HCT116 (cell line): ENCODE measurements around the gene MEIOC. TPM values are rescaled to one million over a fixed set of nuclear protein-coding genes. Genes with fewer than 3 reads are reported as not detected.

Experiments
- ATAC-seq: fragments of 200-7000 bp; cut with Tn5 transposase; 2 replicates; pipeline ENCODE4 v1.9.1; 2020; ENCODE audit warnings: mild to moderate bottlenecking, moderate library complexity
- BruUV-seq: library from RNA; stranded (reverse); fragments of 400-500 nt; replicated peaks from 2 replicates; lab custom pipeline; 2021; lab: Mats Ljungman, UMichigan
- CTCF ChIA-PET: fragments of 300-600 bp; sonication (Branson Sonifier 250); formaldehyde crosslinking; loops from one replicate; lab custom pipeline; 2021; ENCODE audit warnings: antibody characterized with exemption; lab: Charles Lee
- POLR2A ChIA-PET: fragments of 300-600, 350-600 bp; sonication (Branson Sonifier 250); formaldehyde crosslinking; loops from one replicate; lab custom pipeline; 2021; ENCODE audit warnings: antibody characterized with exemption; lab: Charles Lee
- RAD21 ChIA-PET, 2 experiments: fragments of 300-600 bp; sonication (Branson Sonifier 250); formaldehyde crosslinking; loops; one replicate each; lab custom pipeline; 2023; ENCODE audit warnings: low total read pairs in 2 of 2; ENCODE audit not compliant: uncharacterized antibody in 2 of 2, unreplicated experiment in 2 of 2, low non-redundant PET in 1 of 2; lab: Charles Lee
- DNase-seq: peaks from one replicate; pipeline ENCODE4 v3.0.0-alpha.2; 2010; ENCODE audit warnings: low read depth, low spot score
- H2AFZ ChIP-seq: fragments of 200-600 bp; shearing (Covaris generic), sonication (generic); 2 replicates; pipeline ENCODE4 v1.6.1; 2017; ENCODE audit warnings: low read depth, mixed run types, mixed read lengths, antibody characterized with exemption, low read length; ENCODE audit not compliant: poor library complexity, severe bottlenecking
- H3K27ac ChIP-seq: 2 replicates; pipeline ENCODE4 v1.5.1; 2012; ENCODE audit warnings: low read depth, low read length
- H3K27me3 ChIP-seq: fragments of 200-600 bp; sonication (generic); 2 replicates; pipeline ENCODE4 v1.6.1; 2016; ENCODE audit warnings: mixed run types, low read length, mixed read lengths; ENCODE audit not compliant: insufficient read depth
- H3K36me3 ChIP-seq, 2 experiments: fragments of 200-500 bp in 1 of 2; fragments of 200-600 bp in 1 of 2; sonication (Bioruptor generic) in 1 of 2; sonication (generic) in 1 of 2; 2 replicates each; pipeline versions ENCODE4 v1.5.1 to v1.6.1; 2014 to 2016; ENCODE audit warnings: low read length in 2 of 2, inconsistent platforms in 1 of 2, mixed read lengths in 1 of 2, mixed run types in 1 of 2; ENCODE audit not compliant: insufficient read depth in 2 of 2, control insufficient read depth in 1 of 2
- H3K4me1 ChIP-seq, 2 experiments: fragments of 200-600 bp in 1 of 2; sonication (generic) in 1 of 2; 2 replicates each; pipeline versions ENCODE4 v1.5.1 to v1.6.1; 2012 to 2017; ENCODE audit warnings: low read length in 2 of 2, inconsistent platforms in 1 of 2, mild to moderate bottlenecking in 1 of 2, mixed read lengths in 1 of 2, mixed run types in 1 of 2, moderate library complexity in 1 of 2; ENCODE audit not compliant: insufficient read depth in 2 of 2, control insufficient read depth in 1 of 2
- H3K4me2 ChIP-seq: fragments of 200-600 bp; sonication (generic); 2 replicates; pipeline ENCODE4 v1.6.1; 2017; ENCODE audit warnings: mixed run types, low read length, mixed read lengths
- H3K4me3 ChIP-seq, 2 experiments: fragments of 200-600 bp in 1 of 2; sonication (generic) in 1 of 2; replicated peaks in 1 of 2; 2 replicates each; pipeline ENCODE4 v1.5.1; 2011 to 2016; ENCODE audit warnings: low read length in 2 of 2, control low read depth in 1 of 2, low read depth in 1 of 2, mild to moderate bottlenecking in 1 of 2, mixed read lengths in 1 of 2, mixed run types in 1 of 2
- H3K79me2 ChIP-seq: fragments of 200-600 bp; sonication (generic); 2 replicates; pipeline ENCODE4 v1.6.1; 2017; ENCODE audit warnings: mild to moderate bottlenecking, mixed run types, low read length, moderate library complexity, mixed read lengths; ENCODE audit not compliant: insufficient read depth
- H3K9ac ChIP-seq: fragments of 200-600 bp; sonication (generic); 2 replicates; pipeline ENCODE4 v1.6.1; 2016; ENCODE audit warnings: low read length, mixed read lengths
- H3K9me2 ChIP-seq: fragments of 200-600 bp; sonication (generic), shearing (Covaris generic); 2 replicates; pipeline ENCODE4 v1.6.1; 2017; ENCODE audit warnings: mixed run types, mild to moderate bottlenecking, moderate library complexity; ENCODE audit not compliant: insufficient read depth
- H3K9me3 ChIP-seq, 2 experiments: fragments of 200-500 bp in 1 of 2; fragments of 200-600 bp in 1 of 2; sonication (Bioruptor generic) in 1 of 2; sonication (generic) in 1 of 2; 2 replicates each; pipeline ENCODE4 v1.6.1; 2014 to 2017; ENCODE audit warnings: low read length in 2 of 2, mixed read lengths in 2 of 2, inconsistent platforms in 1 of 2, low read depth in 1 of 2, mild to moderate bottlenecking in 1 of 2, mixed run types in 1 of 2, moderate library complexity in 1 of 2; ENCODE audit not compliant: control insufficient read depth in 1 of 2, insufficient read depth in 1 of 2
- H4K20me1 ChIP-seq: fragments of 200-600 bp; sonication (generic), shearing (Covaris generic); 2 replicates; pipeline ENCODE4 v1.6.1; 2017; ENCODE audit warnings: mixed run types, mild to moderate bottlenecking, moderate library complexity; ENCODE audit not compliant: insufficient read depth
- ATF3 ChIP-seq: IDR thresholded peaks from 2 replicates; pipeline ENCODE4 v1.6.1; 2012
- CBX3 ChIP-seq: IDR thresholded peaks from 2 replicates; pipeline ENCODE4 v1.6.1; 2012; ENCODE audit warnings: low read depth
- CEBPB ChIP-seq: IDR thresholded peaks from 2 replicates; pipeline ENCODE4 v1.6.1; 2012; ENCODE audit warnings: low read depth
- EGR1 ChIP-seq: IDR thresholded peaks from 2 replicates; pipeline ENCODE4 v1.6.1; 2012; ENCODE audit warnings: low read depth
- ELF1 ChIP-seq: IDR thresholded peaks from 2 replicates; pipeline ENCODE4 v1.6.1; 2012; ENCODE audit warnings: low read depth, borderline replicate concordance
- FOSL1 ChIP-seq: IDR thresholded peaks from 2 replicates; pipeline ENCODE4 v1.6.1; 2012; ENCODE audit warnings: low read depth
- JUND ChIP-seq: IDR thresholded peaks from 2 replicates; pipeline ENCODE4 v1.6.1; 2012
- RAD21 ChIP-seq: IDR thresholded peaks from 2 replicates; pipeline ENCODE4 v1.6.1; 2012; ENCODE audit warnings: low read depth, mild to moderate bottlenecking
- SP1 ChIP-seq: IDR thresholded peaks from 2 replicates; pipeline ENCODE4 v1.6.1; 2012; ENCODE audit warnings: low read depth
- SRF ChIP-seq: IDR thresholded peaks from 2 replicates; pipeline ENCODE4 v1.6.1; 2012; ENCODE audit warnings: low read depth
- TCF7L2 ChIP-seq: IDR thresholded peaks from 2 replicates; pipeline ENCODE4 v1.7.0; 2011; ENCODE audit warnings: borderline replicate concordance, inconsistent platforms; ENCODE audit not compliant: insufficient read depth, insufficient read length; ENCODE audit errors: extremely low read depth
- YY1 ChIP-seq: IDR thresholded peaks from 2 replicates; pipeline ENCODE4 v1.6.1; 2011; ENCODE audit warnings: low read length, low read depth, moderate library complexity, mild to moderate bottlenecking; ENCODE audit not compliant: insufficient replicate concordance; ENCODE audit errors: extremely low read depth
- ZFX ChIP-seq: fragments of 450-650 bp; IDR thresholded peaks from 2 replicates; pipeline ENCODE4 v1.6.1; 2017
- ZNF274 ChIP-seq: fragments of 200-500 bp; sonication (Bioruptor generic); IDR thresholded peaks from 2 replicates; pipeline ENCODE4 v1.6.1; 2014; ENCODE audit warnings: mild to moderate bottlenecking, low read depth, low read length, inconsistent platforms
- intact Hi-C: fragments of 100-400 bp; cut with micrococcal nuclease; formaldehyde crosslinking; loops from 2 replicates; pipeline ENCODE4 v1.10.0; 2022
- total RNA-seq: library from RNA; stranded (reverse); gene quantifications from one replicate; pipeline ENCODE4 v1.2.1, GENCODE V29; 2021; ENCODE audit not compliant: unreplicated experiment
- TF ChIP-seq, protein P1 (sequence below): IDR thresholded peaks from 2 replicates; pipeline ENCODE4 v1.6.1; 2011; ENCODE audit warnings: mild to moderate bottlenecking, low read length, moderate library complexity; ENCODE audit not compliant: insufficient replicate concordance; ENCODE audit errors: extremely low read depth
- TF ChIP-seq, protein P2 (sequence below): IDR thresholded peaks from 2 replicates; pipeline ENCODE4 v1.6.1; 2012

The MEIOC gene
- total RNA-seq, 1 experiment from 2014 or later, result not detected

DNA sequence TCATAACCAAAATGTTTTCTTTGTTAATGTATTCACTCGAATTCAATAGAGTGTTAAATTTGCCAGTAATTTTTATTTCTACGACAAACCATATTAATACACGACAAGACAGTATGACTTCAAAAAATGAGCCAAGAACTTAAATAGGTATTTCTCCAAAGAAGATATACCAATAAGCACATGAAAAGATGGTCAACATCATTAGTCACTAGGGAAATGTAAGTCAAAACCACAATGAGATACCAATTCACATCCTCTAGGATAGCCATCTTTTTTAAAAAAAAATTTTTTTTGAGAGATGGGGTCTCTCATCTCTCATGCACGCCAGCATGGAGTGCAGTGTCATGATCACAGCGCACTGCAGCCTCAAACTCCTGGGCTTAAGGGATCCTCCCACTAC is 5.0 kb upstream of the MEIOC start (continued):
- TF ChIP-seq ATF3, result no peak
- TF ChIP-seq, all 23 proteins: peak for 0

DNA sequence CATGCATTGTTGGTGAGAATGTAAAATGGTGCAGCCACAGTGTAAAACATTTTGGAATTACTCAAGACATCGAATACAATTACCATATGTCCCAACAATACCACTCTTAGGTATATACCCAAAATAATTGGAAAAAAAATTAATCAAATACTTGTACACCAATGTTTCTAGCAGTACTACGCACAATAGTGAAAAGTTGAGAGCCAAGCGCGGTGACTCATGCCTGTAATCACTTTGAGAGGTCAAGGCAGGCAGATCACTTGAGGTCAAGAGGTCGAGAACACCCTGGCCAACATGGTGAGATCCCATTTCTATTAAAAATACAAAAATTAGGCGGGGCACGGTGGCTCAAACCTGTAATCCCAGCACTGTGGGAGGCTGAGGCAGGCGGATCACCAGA is 3.5 kb upstream of the MEIOC start:
- H3K9me3 ChIP-seq, result no peaks in the 10 kb centered on the region
- ChIA-PET RAD21 (no interaction called here), POLR2A (no interaction called here), CTCF (no interaction called here)
- no peak overlapping the region for H3K9ac ChIP-seq
- BruUV-seq, result no TSS peak
- no peak for ATAC-seq
- TF ChIP-seq JUND (no peak), RAD21 (no peak), CBX3 (no peak), CEBPB (no peak), ELF1 (no peak), TCF7L2 (no peak), SP1 (no peak), YY1 (no peak), ZFX (no peak), ZNF274 (no peak), EGR1 (no peak), SRF (no peak), FOSL1 (no peak)
- TF ChIP-seq, protein P1, sequence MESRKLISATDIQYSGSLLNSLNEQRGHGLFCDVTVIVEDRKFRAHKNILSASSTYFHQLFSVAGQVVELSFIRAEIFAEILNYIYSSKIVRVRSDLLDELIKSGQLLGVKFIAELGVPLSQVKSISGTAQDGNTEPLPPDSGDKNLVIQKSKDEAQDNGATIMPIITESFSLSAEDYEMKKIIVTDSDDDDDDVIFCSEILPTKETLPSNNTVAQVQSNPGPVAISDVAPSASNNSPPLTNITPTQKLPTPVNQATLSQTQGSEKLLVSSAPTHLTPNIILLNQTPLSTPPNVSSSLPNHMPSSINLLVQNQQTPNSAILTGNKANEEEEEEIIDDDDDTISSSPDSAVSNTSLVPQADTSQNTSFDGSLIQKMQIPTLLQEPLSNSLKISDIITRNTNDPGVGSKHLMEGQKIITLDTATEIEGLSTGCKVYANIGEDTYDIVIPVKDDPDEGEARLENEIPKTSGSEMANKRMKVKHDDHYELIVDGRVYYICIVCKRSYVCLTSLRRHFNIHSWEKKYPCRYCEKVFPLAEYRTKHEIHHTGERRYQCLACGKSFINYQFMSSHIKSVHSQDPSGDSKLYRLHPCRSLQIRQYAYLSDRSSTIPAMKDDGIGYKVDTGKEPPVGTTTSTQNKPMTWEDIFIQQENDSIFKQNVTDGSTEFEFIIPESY, result no peak
- TF ChIP-seq, protein P2, sequence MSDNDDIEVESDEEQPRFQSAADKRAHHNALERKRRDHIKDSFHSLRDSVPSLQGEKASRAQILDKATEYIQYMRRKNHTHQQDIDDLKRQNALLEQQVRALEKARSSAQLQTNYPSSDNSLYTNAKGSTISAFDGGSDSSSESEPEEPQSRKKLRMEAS, result no peak
- H3K9me2 ChIP-seq, result no peaks in the 10 kb centered on the region
- H3K27ac ChIP-seq, result no peak overlapping the region
- H3K4me3 ChIP-seq, result no peak overlapping the region
- no peaks in the 10 kb centered on the region for H3K4me1 ChIP-seq
- H3K79me2 ChIP-seq, result no peaks in the 10 kb centered on the region
- no peaks in the 10 kb centered on the region for H3K36me3 ChIP-seq
- intact Hi-C loops, result no loop called here
- H2AFZ ChIP-seq, result no peak overlapping the region
- no peak for DNase-seq
- no peaks in the 10 kb centered on the region for H3K27me3 ChIP-seq
- H3K4me2 ChIP-seq, result no peak overlapping the region
- H4K20me1 ChIP-seq, result no peaks in the 10 kb centered on the region
